ENCODE data around the gene CEP112.
"Not testable (repeated sequence)": the region's sequence is repeated elsewhere in the genome, so short reads cannot be mapped to it uniquely, and the experiment has no call there.

CEP112 gene

DNA sequence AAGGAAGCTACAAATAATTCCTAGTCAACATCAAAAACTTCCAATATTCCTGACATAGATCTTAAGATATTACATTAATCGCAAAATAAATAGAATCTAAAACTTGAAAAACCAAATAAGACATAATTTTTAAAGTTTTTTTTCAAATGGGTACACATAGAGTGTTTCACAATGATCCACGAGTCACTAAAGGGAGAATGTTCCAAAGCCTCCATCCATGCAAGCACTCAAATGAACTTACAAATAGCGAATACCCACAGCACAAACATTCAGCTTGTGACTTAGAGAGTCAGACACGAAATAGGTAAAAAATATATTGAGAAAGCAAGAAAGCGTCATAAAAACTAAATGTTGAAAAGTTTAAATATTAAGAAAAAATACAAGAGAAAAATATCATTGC, 65.7 kb downstream of the CEP112 start:
- Histone ChIP-seq H3K9me3 (ENCODE audit: low read length) (peaks cover 5% of the 10 kb centered on the region), H3K4me1 (ENCODE audit: insufficient read depth, low read length) (no peaks in the 10 kb centered on the region)

DNA sequence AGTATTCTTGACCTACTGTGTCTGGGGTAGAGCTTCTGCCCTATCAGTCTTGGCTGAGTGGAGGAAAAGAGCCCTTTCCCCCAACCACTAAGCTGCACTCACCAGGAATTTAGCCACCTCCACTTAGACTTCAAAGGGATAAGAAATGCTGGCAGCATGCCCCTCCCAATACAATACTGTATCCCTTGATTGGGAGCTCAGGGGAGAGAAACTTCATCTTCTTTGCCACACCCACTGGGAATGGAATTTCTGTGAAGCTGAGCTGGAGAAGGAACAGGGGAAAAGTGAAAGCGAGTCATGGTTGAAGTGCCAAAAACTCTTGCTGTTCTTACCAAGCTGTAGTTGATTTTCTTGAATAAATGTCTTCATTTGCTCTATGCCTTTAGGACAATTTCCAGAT, 68.8 kb downstream of the CEP112 start:
- Histone ChIP-seq H3K9me3 (ENCODE audit: low read length) (peaks cover 7% of the 10 kb centered on the region), H3K27me3 (ENCODE audit: insufficient read depth, low read length) (no peaks in the 10 kb centered on the region), H2AFZ (ENCODE audit: low read depth, low read length) (no peak overlapping the region), H3K36me3 (ENCODE audit: insufficient read depth, low read length) (peaks cover 17% of the 10 kb centered on the region), H3K4me1 (ENCODE audit: insufficient read depth, low read length) (no peaks in the 10 kb centered on the region), H3K4me3 (ENCODE audit: low read length) (no peak overlapping the region)

More for the DNA sequence above, 65.7 kb downstream of the CEP112 start:
- H3K4me3 ChIP-seq (ENCODE audit: low read length), result no peak overlapping the region
- peaks cover 17% of the 10 kb centered on the region for H3K36me3 ChIP-seq (ENCODE audit: insufficient read depth, low read length)
- no peaks in the 10 kb centered on the region for H3K27me3 ChIP-seq (ENCODE audit: insufficient read depth, low read length)
- H2AFZ ChIP-seq (ENCODE audit: low read depth, low read length), result no peak overlapping the region

DNA sequence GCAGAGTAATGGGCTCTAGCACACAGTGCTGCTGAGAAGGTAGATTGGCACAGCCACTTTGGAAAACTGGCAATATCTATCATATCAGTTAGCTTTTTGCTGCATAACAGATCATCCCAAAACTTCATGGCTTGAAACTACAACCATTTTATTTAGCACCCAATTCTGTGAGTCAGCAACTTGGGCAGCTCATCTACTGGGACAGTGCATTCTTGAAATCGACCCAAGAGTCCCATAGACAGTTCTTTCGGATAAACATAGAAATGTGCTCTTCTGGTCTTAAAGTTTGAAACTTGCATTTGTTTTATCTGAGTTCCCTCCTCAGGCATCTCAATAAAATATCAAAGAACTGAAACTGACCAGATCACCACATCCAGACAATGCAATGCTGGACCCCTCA, 76.7 kb downstream of the CEP112 start:
- H3K9me3 ChIP-seq (ENCODE audit: low read length), result peaks cover 3% of the 10 kb centered on the region
- H3K36me3 ChIP-seq (ENCODE audit: insufficient read depth, low read length), result no peaks in the 10 kb centered on the region
- H3K27me3 ChIP-seq (ENCODE audit: insufficient read depth, low read length), result no peaks in the 10 kb centered on the region
- no peak overlapping the region for H2AFZ ChIP-seq (ENCODE audit: low read depth, low read length)
- H3K4me3 ChIP-seq (ENCODE audit: low read length), result no peak overlapping the region
- no peaks in the 10 kb centered on the region for H3K4me1 ChIP-seq (ENCODE audit: insufficient read depth, low read length)

DNA sequence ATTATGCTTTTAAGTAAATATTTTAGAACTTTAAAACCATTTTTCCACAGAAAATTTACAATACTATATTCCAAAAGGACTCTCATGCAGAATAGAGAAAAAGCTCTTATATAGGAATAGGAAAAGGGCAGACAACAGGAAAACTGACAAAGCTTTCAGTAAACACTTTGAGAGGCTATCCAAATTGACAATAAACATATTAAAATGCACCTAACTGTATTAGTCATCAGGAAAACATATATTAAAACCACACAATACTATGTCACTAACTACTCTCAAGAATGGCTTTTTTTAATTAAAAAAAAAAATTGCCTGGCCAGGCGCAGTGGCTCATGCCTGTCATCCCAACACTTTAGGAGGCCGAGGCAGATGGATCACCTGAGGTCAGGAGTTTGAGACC, 77.3 kb downstream of the CEP112 start:
- Histone ChIP-seq H3K9me3 (ENCODE audit: low read length) (peaks cover 3% of the 10 kb centered on the region), H3K27me3 (ENCODE audit: insufficient read depth, low read length) (no peaks in the 10 kb centered on the region), H3K4me1 (ENCODE audit: insufficient read depth, low read length) (no peaks in the 10 kb centered on the region), H3K4me3 (ENCODE audit: low read length) (no peak overlapping the region), H2AFZ (ENCODE audit: low read depth, low read length) (no peak overlapping the region), H3K36me3 (ENCODE audit: insufficient read depth, low read length) (no peaks in the 10 kb centered on the region)

DNA sequence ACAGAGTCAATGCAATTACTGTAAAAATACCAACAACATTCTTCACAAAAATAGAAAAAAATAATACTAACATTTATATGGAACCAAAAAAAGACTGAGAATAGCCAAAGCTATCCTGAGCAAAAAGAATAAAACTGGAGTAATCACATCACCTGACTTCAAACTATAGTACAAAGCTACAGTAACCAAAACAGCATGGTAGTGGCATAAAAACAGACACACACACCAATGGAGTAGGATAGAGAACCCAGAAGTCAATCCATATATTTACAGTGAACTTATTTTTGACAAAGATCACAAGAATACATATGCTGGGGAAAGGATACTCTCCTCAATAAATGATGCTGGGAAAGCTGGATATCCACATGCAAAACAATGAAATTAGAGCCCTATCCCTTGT, 84.2 kb downstream of the CEP112 start:
- peaks cover 6% of the 10 kb centered on the region for H3K9me3 ChIP-seq (ENCODE audit: low read length)
- no peak overlapping the region for H2AFZ ChIP-seq (ENCODE audit: low read depth, low read length)
- H3K36me3 ChIP-seq (ENCODE audit: insufficient read depth, low read length), result peaks cover 4% of the 10 kb centered on the region
- no peaks in the 10 kb centered on the region for H3K4me1 ChIP-seq (ENCODE audit: insufficient read depth, low read length)
- no peak overlapping the region for H3K4me3 ChIP-seq (ENCODE audit: low read length)
- no peaks in the 10 kb centered on the region for H3K27me3 ChIP-seq (ENCODE audit: insufficient read depth, low read length)

DNA sequence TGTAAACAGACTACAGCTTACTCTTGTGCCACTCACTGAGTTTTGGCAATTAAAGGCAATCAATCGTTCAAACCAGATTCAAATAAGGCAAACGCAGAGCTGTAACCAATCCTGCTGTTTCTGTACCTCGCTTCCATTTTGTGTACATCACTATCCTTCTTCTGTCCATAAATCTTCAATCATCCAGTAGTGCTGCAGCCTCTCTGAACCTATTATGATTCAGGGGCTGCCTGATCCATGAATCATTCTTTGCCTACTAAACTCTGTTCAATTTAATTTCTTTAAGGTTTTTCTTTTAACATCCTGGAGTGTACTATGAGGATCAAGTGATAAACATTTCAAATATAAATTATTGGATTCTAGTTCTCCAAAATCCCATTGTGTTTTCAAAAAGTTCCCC, 93.9 kb downstream of the CEP112 start:
- Histone ChIP-seq H3K36me3 (ENCODE audit: insufficient read depth, low read length) (peaks cover 18% of the 10 kb centered on the region), H3K9me3 (ENCODE audit: low read length) (no peaks in the 10 kb centered on the region), H3K4me1 (ENCODE audit: insufficient read depth, low read length) (no peaks in the 10 kb centered on the region), H2AFZ (ENCODE audit: low read depth, low read length) (no peak overlapping the region), H3K4me3 (ENCODE audit: low read length) (no peak overlapping the region), H3K27me3 (ENCODE audit: insufficient read depth, low read length) (no peaks in the 10 kb centered on the region)

DNA sequence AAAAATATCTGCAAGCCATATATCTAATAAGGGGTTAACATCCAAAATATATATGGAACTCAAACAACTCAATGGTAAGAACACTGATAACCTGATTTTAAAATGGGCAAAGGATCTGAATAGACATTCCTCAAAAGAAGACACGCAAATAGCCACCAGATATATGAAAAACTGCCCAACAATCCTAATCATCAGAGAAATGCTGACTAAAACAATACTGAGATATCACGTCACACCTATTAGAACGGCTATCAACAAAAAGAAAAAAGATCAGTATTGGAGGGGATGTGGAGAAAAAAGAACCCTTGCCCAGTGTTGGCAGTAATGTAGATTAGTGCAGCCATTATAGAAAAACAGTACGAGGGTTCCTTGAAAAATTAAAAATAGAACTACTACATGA, 97.2 kb downstream of the CEP112 start:
- peaks cover 3% of the 10 kb centered on the region for H3K9me3 ChIP-seq (ENCODE audit: low read length)
- H3K27me3 ChIP-seq (ENCODE audit: insufficient read depth, low read length), result no peaks in the 10 kb centered on the region
- no peak overlapping the region for H2AFZ ChIP-seq (ENCODE audit: low read depth, low read length)
- no peak overlapping the region for H3K4me3 ChIP-seq (ENCODE audit: low read length)
- peaks cover 23% of the 10 kb centered on the region for H3K36me3 ChIP-seq (ENCODE audit: insufficient read depth, low read length)
- H3K4me1 ChIP-seq (ENCODE audit: insufficient read depth, low read length), result no peaks in the 10 kb centered on the region

DNA sequence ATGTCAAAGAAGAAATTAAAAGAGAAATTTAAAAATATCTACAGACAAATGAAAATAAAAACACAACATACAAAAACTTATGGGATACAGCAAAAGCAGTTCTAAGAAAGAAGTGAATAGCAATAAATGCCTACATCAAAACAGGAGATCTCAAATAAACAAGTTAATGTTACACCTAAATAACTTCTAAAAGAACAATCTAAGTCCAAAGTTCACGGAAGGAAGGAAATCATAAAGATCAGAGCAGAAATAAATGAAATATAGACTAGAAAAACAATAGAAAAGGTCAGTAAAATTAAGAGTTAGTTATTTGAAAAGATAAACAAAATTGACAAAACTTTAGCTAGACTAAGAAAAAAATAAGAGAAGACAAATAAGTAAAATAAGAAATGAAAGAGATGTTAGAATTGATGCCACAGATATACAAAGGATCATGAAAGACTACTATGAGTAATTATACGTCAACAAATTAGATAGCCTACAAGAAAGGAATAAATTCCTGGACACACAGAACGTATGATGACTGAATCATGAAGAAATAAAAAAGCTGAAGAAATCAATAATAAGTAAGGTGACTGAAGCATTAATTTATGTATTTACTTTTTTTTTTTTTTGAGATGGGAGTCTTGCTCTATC, 100.4 kb downstream of the CEP112 start:
- H2AFZ ChIP-seq (ENCODE audit: low read depth, low read length), result no peak overlapping the region
- H3K4me3 ChIP-seq (ENCODE audit: low read length), result no peak overlapping the region
- peaks cover 23% of the 10 kb centered on the region for H3K36me3 ChIP-seq (ENCODE audit: insufficient read depth, low read length)
- no peaks in the 10 kb centered on the region for H3K4me1 ChIP-seq (ENCODE audit: insufficient read depth, low read length)
- no peaks in the 10 kb centered on the region for H3K27me3 ChIP-seq (ENCODE audit: insufficient read depth, low read length)
- H3K9me3 ChIP-seq (ENCODE audit: low read length), result peaks cover 9% of the 10 kb centered on the region

DNA sequence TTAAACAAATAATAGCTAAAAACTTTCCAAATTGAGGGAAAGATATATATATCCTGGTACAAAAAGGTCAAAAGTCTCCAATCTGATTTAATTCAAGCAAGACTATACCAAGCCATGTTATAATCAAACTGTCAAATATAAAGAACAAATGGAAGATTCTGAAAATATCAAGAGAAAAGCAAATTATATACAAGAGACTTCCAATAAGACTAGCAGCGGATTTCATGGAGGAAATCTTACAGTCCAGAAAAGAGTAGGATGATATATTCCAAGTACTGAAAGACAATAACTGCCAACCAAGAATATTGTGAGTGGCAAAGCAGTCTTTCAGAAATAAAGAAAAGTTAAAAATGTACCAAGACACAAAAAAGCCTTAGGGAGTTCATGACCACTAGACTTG, 102.2 kb downstream of the CEP112 start:
- H3K36me3 ChIP-seq (ENCODE audit: insufficient read depth, low read length), result peaks cover 8% of the 10 kb centered on the region
- H3K4me1 ChIP-seq (ENCODE audit: insufficient read depth, low read length), result no peaks in the 10 kb centered on the region
- no peak overlapping the region for H2AFZ ChIP-seq (ENCODE audit: low read depth, low read length)
- peaks cover 9% of the 10 kb centered on the region for H3K9me3 ChIP-seq (ENCODE audit: low read length)
- no peak overlapping the region for H3K4me3 ChIP-seq (ENCODE audit: low read length)
- no peaks in the 10 kb centered on the region for H3K27me3 ChIP-seq (ENCODE audit: insufficient read depth, low read length)

DNA sequence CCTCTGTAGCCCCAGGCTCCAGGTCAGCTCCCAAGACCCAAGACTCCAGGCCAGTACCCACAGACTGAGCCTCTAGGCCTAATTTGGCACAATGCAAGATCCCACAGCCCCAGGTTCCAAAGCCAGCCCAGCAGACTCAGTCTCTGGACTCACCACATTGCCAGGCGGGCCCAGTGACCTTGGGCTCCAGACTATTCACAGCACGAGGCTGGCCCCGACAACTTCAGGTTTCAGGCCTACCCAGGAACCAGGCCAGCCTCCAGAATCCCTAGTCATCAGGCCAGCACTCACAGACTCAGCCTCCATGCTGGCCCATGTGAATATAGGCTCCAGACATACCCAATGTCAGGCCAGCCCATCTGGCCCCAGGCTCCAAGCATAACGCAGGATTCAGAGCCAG, 103.8 kb downstream of the CEP112 start:
- H3K9me3 ChIP-seq (ENCODE audit: low read length), result peaks cover 11% of the 10 kb centered on the region

DNA sequence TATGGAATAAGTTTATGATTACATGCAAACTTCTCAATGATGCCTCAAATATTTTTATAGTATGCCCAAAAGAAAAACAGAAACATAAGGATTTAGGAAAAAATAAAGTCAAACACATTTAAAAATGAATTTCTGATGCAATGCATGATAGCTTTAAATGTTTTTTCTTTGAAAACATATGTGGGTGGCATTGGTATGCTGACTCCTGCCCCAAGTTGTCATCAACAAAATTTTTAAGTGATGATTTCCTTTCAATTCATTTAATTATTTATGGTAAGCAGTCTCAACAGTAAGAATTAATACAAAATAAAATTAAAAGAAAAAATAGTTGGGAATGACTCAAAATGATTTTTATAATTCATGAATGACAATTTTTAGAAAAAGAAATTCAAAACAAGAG, 104.9 kb downstream of the CEP112 start:
- Histone ChIP-seq H3K4me3 (ENCODE audit: low read length) (no peak overlapping the region), H3K27me3 (ENCODE audit: insufficient read depth, low read length) (no peaks in the 10 kb centered on the region), H3K9me3 (ENCODE audit: low read length) (peaks cover 8% of the 10 kb centered on the region), H3K36me3 (ENCODE audit: insufficient read depth, low read length) (no peaks in the 10 kb centered on the region), H2AFZ (ENCODE audit: low read depth, low read length) (no peak overlapping the region), H3K4me1 (ENCODE audit: insufficient read depth, low read length) (no peaks in the 10 kb centered on the region)

More for the DNA sequence above, 103.8 kb downstream of the CEP112 start:
- Histone ChIP-seq H3K36me3 (ENCODE audit: insufficient read depth, low read length) (peaks cover 5% of the 10 kb centered on the region), H3K4me1 (ENCODE audit: insufficient read depth, low read length) (no peaks in the 10 kb centered on the region), H2AFZ (ENCODE audit: low read depth, low read length) (no peak overlapping the region), H3K27me3 (ENCODE audit: insufficient read depth, low read length) (no peaks in the 10 kb centered on the region), H3K4me3 (ENCODE audit: low read length) (no peak overlapping the region)

DNA sequence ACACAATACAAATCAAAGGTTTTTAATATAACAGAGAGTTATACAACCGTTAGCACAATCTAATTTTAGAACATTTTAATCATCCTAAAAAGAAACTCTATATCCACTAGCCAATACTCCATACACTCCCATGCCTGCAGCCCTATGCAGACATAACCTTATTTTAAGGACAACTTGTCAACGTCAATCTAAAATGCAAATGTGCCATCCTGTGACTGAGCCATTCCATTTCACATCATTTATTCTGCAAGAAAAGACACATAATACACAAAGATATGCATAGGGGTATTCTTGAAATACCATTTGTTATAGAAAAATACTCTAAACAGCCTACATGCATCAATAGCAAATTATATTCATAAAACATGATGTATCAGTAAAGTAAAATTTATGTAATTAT, 106.7 kb downstream of the CEP112 start:
- Histone ChIP-seq H3K36me3 (ENCODE audit: insufficient read depth, low read length) (no peaks in the 10 kb centered on the region), H3K27me3 (ENCODE audit: insufficient read depth, low read length) (no peaks in the 10 kb centered on the region), H2AFZ (ENCODE audit: low read depth, low read length) (no peak overlapping the region), H3K9me3 (ENCODE audit: low read length) (peaks cover 8% of the 10 kb centered on the region), H3K4me3 (ENCODE audit: low read length) (no peak overlapping the region), H3K4me1 (ENCODE audit: insufficient read depth, low read length) (no peaks in the 10 kb centered on the region)

DNA sequence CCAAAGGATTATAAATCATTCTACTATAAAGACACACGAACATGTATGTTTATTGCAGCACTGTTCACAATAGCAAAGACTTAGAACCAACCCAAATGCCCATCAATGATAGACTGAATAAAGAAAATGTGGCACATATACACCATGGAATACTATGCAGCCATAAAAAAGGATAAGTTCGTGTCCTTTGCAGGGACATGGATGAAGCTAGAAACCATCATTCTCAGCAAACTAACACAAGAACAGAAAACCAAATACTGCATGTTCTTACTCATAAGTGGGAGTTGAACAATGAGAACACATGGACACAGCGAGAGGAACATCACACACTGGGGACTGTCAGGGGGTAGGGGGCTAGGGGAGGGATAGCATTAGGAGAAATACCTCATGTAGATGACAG, 111.3 kb downstream of the CEP112 start:
- not testable (repeated sequence) for H3K9me3 ChIP-seq (ENCODE audit: low read length); H3K4me3 ChIP-seq (ENCODE audit: low read length); H2AFZ ChIP-seq (ENCODE audit: low read depth, low read length); H3K27me3 ChIP-seq (ENCODE audit: insufficient read depth, low read length); H3K36me3 ChIP-seq (ENCODE audit: insufficient read depth, low read length); H3K4me1 ChIP-seq (ENCODE audit: insufficient read depth, low read length)

DNA sequence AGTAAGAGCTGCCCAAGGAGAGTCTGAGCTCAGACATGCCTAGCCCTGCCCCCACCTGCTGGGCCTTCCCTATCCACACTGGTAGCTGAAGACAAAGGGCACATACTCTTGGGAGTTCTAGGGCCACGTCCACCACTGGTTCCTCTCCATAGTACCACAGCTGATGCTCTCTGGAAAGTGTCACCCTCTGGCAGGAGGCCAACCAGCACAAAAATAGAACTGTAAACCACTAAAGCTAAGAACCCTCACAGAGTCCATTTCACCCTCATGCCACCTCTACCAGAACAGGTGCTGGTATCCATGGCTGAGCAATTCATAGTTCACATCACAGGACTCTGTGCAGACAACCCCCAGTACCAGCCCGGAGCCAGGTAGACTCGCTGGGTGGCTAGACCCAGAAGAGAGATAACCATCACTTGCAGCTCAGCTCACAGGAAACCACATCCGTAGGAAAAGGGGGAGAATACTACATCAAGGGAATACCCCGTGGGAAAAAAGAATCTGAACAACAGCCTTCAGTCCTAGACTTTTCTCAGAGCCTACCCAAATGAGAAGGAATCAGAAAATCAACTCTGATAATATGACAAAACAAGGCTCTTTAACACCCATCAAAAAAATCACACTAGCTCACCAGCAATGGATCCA, 115.3 kb downstream of the CEP112 start:
- no peak overlapping the region for H2AFZ ChIP-seq (ENCODE audit: low read depth, low read length)
- H3K36me3 ChIP-seq (ENCODE audit: insufficient read depth, low read length), result no peaks in the 10 kb centered on the region
- no peaks in the 10 kb centered on the region for H3K4me1 ChIP-seq (ENCODE audit: insufficient read depth, low read length)
- no peak overlapping the region for H3K4me3 ChIP-seq (ENCODE audit: low read length)
- H3K9me3 ChIP-seq (ENCODE audit: low read length), result peaks cover 4% of the 10 kb centered on the region
- H3K27me3 ChIP-seq (ENCODE audit: insufficient read depth, low read length), result no peaks in the 10 kb centered on the region
